Astrocyte of the cerebellum (primary cell): ENCODE measurements around the gene XK.

Experiments
- DNase-seq: peaks from one replicate; pipeline ENCODE4 v3.0.0-alpha.2; 2011; ENCODE audit warnings: low read depth
- H3K4me3 ChIP-seq: 2 replicates; pipeline ENCODE4 v1.5.1; 2011; ENCODE audit warnings: mild to moderate bottlenecking, low read depth, low read length, moderate library complexity
- CTCF ChIP-seq: IDR thresholded peaks from 2 replicates; pipeline ENCODE4 v1.5.1; 2012; ENCODE audit warnings: low read length, low read depth, moderate library complexity, mild to moderate bottlenecking; ENCODE audit errors: missing control alignments
- in situ Hi-C: cut with HindIII; loops from 2 replicates; pipeline ENCODE4 v1.10.0; 2017; ENCODE audit warnings: low sequenced_read_pairs

XK gene

GRCh38 chrX:37666516-37666915 lies 19.1 kb upstream of the XK start:
- TF ChIP-seq CTCF = no peak
- DNase-seq = peak; percentile 16
- in situ Hi-C loops = no loop called here

GRCh38 chrX:37667141-37667540 lies 18.4 kb upstream of the XK start:
- DNase-seq = no peak
- TF ChIP-seq CTCF = no peak
- in situ Hi-C loops = no loop called here
- no peak overlapping the region for H3K4me3 ChIP-seq

More at GRCh38 chrX:37666516-37666915, 19.1 kb upstream of the XK start:
- no peak overlapping the region for H3K4me3 ChIP-seq

GRCh38 chrX:37672563-37672962 lies 13.0 kb upstream of the XK start:
- no peak for DNase-seq
- no peak for TF ChIP-seq CTCF
- in situ Hi-C loops = no loop called here
- no peak overlapping the region for H3K4me3 ChIP-seq

GRCh38 chrX:37676811-37677210 lies 8.8 kb upstream of the XK start:
- in situ Hi-C loops = no loop called here
- H3K4me3 ChIP-seq = no peak overlapping the region
- no peak for DNase-seq
- no peak for TF ChIP-seq CTCF

GRCh38 chrX:37677243-37677642 lies 8.3 kb upstream of the XK start:
- no peak for DNase-seq
- H3K4me3 ChIP-seq = no peak overlapping the region
- in situ Hi-C loops = no loop called here
- no peak for TF ChIP-seq CTCF

GRCh38 chrX:37677765-37678164 lies 7.8 kb upstream of the XK start:
- no peak for TF ChIP-seq CTCF
- in situ Hi-C loops = no loop called here
- no peak for DNase-seq
- no peak overlapping the region for H3K4me3 ChIP-seq

- no peak for TF ChIP-seq CTCF
- H3K4me3 ChIP-seq = no peak overlapping the region
- in situ Hi-C loops = no loop called here
- DNase-seq = no peak
Measured at GRCh38 chrX:37678574-37678973, 7.0 kb upstream of the XK start.
